Measurements from ENCODE around the gene SNTG2. TPM values are rescaled to one million over a fixed set of nuclear protein-coding genes. Genes with fewer than 3 reads are reported as not detected.

SNTG2 gene
- total RNA-seq, 2 experiments from 2014 or later: 0.13 TPM; not detected in 1

GRCh38 chr2:974054-974453 lies 23.4 kb downstream of the SNTG2 start:
- Mint-ChIP-seq H3K9me3 (peaks cover 21% of the 10 kb centered on the region), H3K27ac (peak overlapping the region; percentile 77), H3K4me3 (no peak overlapping the region), H3K27me3 (peaks cover 10% of the 10 kb centered on the region), H3K4me1 (peaks cover 22% of the 10 kb centered on the region), H3K36me3 (ENCODE audit: low read depth) (peaks cover 16% of the 10 kb centered on the region)
- DNase-seq: peak; percentile 55
- ChIA-PET POLR2A (interaction anchor here (0.8 to 0.9 kb wide), 2 partner anchors 11 to 24 kb away, joined by 3 to 4 read pairs; partner anchors contain the start of gene SNTG2), CTCF (no interaction called here)

- Mint-ChIP-seq H3K4me1 (peaks cover 22% of the 10 kb centered on the region), H3K36me3 (ENCODE audit: low read depth) (peaks cover 16% of the 10 kb centered on the region), H3K4me3 (no peak overlapping the region), H3K9me3 (peaks cover 20% of the 10 kb centered on the region), H3K27me3 (peaks cover 10% of the 10 kb centered on the region), H3K27ac (peak overlapping the region; percentile 77)
- CTCF ChIA-PET: no interaction called here
- no peak for DNase-seq
- POLR2A ChIA-PET: interaction anchor here (0.8 to 0.9 kb wide), 2 partner anchors 11 to 24 kb away, joined by 3 to 4 read pairs; partner anchors contain the start of gene SNTG2
Measured at GRCh38 chr2:974502-974901, 23.9 kb downstream of the SNTG2 start.

GRCh38 chr2:975095-975494 lies 24.4 kb downstream of the SNTG2 start:
- H3K4me1 Mint-ChIP-seq: peaks cover 22% of the 10 kb centered on the region
- H3K36me3 Mint-ChIP-seq (ENCODE audit: low read depth): peaks cover 16% of the 10 kb centered on the region
- no peak overlapping the region for H3K27ac Mint-ChIP-seq
- ChIA-PET CTCF (no interaction called here), POLR2A (interaction anchor here (0.6 kb wide), 1 partner anchor 10 kb away, joined by 3 read pairs; no protein-coding TSS in a partner anchor)
- peaks cover 10% of the 10 kb centered on the region for H3K27me3 Mint-ChIP-seq
- peaks cover 20% of the 10 kb centered on the region for H3K9me3 Mint-ChIP-seq
- no peak for DNase-seq
- no peak overlapping the region for H3K4me3 Mint-ChIP-seq

- Mint-ChIP-seq H3K9me3 (peaks cover 13% of the 10 kb centered on the region), H3K36me3 (ENCODE audit: low read depth) (peaks cover 3% of the 10 kb centered on the region), H3K4me1 (peaks cover 10% of the 10 kb centered on the region), H3K4me3 (no peak overlapping the region), H3K27me3 (peaks cover 6% of the 10 kb centered on the region), H3K27ac (no peak overlapping the region)
- no peak for DNase-seq
- ChIA-PET CTCF (interaction anchor here (1.6 kb wide), 1 partner anchor 24 kb away, joined by 3 read pairs; no protein-coding TSS in a partner anchor), POLR2A (no interaction called here)
Measured at GRCh38 chr2:979069-979928, 28.6 kb downstream of the SNTG2 start.

GRCh38 chr2:980176-980575 lies 29.5 kb downstream of the SNTG2 start:
- Mint-ChIP-seq H3K36me3 (ENCODE audit: low read depth) (no peaks in the 10 kb centered on the region), H3K27me3 (peaks cover 8% of the 10 kb centered on the region), H3K27ac (no peak overlapping the region), H3K9me3 (peaks cover 9% of the 10 kb centered on the region), H3K4me3 (no peak overlapping the region), H3K4me1 (peaks cover 1% of the 10 kb centered on the region)
- no peak for DNase-seq
- ChIA-PET CTCF (no interaction called here), POLR2A (no interaction called here)

- H3K27me3 Mint-ChIP-seq: peaks cover 8% of the 10 kb centered on the region
- H3K27ac Mint-ChIP-seq: no peak overlapping the region
- H3K36me3 Mint-ChIP-seq (ENCODE audit: low read depth): no peaks in the 10 kb centered on the region
- no peak overlapping the region for H3K4me3 Mint-ChIP-seq
- DNase-seq: no peak
- POLR2A ChIA-PET: no interaction called here
- peaks cover 9% of the 10 kb centered on the region for H3K9me3 Mint-ChIP-seq
- CTCF ChIA-PET: no interaction called here
- H3K4me1 Mint-ChIP-seq: no peaks in the 10 kb centered on the region
Measured at GRCh38 chr2:981258-981657, 30.6 kb downstream of the SNTG2 start.

GRCh38 chr2:981759-982158 lies 31.1 kb downstream of the SNTG2 start:
- peaks cover 10% of the 10 kb centered on the region for H3K27me3 Mint-ChIP-seq
- ChIA-PET POLR2A (no interaction called here), CTCF (no interaction called here)
- no peak overlapping the region for H3K4me3 Mint-ChIP-seq
- no peaks in the 10 kb centered on the region for H3K36me3 Mint-ChIP-seq (ENCODE audit: low read depth)
- peaks cover 9% of the 10 kb centered on the region for H3K9me3 Mint-ChIP-seq
- H3K4me1 Mint-ChIP-seq: no peaks in the 10 kb centered on the region
- no peak overlapping the region for H3K27ac Mint-ChIP-seq
- DNase-seq: no peak

- POLR2A ChIA-PET: interaction anchor here (0.8 to 1.4 kb wide), 3 partner anchors 10 to 13 kb away, joined by 3 read pairs; no protein-coding TSS in a partner anchor
- DNase-seq: no peak
- H3K4me1 Mint-ChIP-seq: no peaks in the 10 kb centered on the region
- CTCF ChIA-PET: no interaction called here
- peaks cover 10% of the 10 kb centered on the region for H3K27me3 Mint-ChIP-seq
- peaks cover 3% of the 10 kb centered on the region for H3K9me3 Mint-ChIP-seq
- H3K4me3 Mint-ChIP-seq: no peak overlapping the region
- H3K36me3 Mint-ChIP-seq (ENCODE audit: low read depth): no peaks in the 10 kb centered on the region
- H3K27ac Mint-ChIP-seq: no peak overlapping the region
Measured at GRCh38 chr2:985317-985898, 34.8 kb downstream of the SNTG2 start.

- DNase-seq: no peak
- no peaks in the 10 kb centered on the region for H3K36me3 Mint-ChIP-seq (ENCODE audit: low read depth)
- H3K27ac Mint-ChIP-seq: no peak overlapping the region
- POLR2A ChIA-PET: no interaction called here
- CTCF ChIA-PET: no interaction called here
- H3K4me1 Mint-ChIP-seq: no peaks in the 10 kb centered on the region
- no peak overlapping the region for H3K4me3 Mint-ChIP-seq
- H3K9me3 Mint-ChIP-seq: no peaks in the 10 kb centered on the region
- peaks cover 8% of the 10 kb centered on the region for H3K27me3 Mint-ChIP-seq
Measured at GRCh38 chr2:987789-988188, 37.1 kb downstream of the SNTG2 start.

GRCh38 chr2:989781-990467 lies 39.3 kb downstream of the SNTG2 start:
- Mint-ChIP-seq H3K27ac (no peak overlapping the region), H3K4me3 (no peak overlapping the region), H3K27me3 (peaks cover 4% of the 10 kb centered on the region), H3K9me3 (no peaks in the 10 kb centered on the region), H3K36me3 (ENCODE audit: low read depth) (no peaks in the 10 kb centered on the region), H3K4me1 (no peaks in the 10 kb centered on the region)
- ChIA-PET POLR2A (no interaction called here), CTCF (no interaction called here)
- no peak for DNase-seq

- no peak overlapping the region for H3K4me3 Mint-ChIP-seq
- no peaks in the 10 kb centered on the region for H3K36me3 Mint-ChIP-seq (ENCODE audit: low read depth)
- ChIA-PET CTCF (no interaction called here), POLR2A (no interaction called here)
- H3K9me3 Mint-ChIP-seq: no peaks in the 10 kb centered on the region
- no peaks in the 10 kb centered on the region for H3K4me1 Mint-ChIP-seq
- DNase-seq: no peak
- H3K27ac Mint-ChIP-seq: no peak overlapping the region
- peaks cover 11% of the 10 kb centered on the region for H3K27me3 Mint-ChIP-seq
Measured at GRCh38 chr2:990970-991369, 40.3 kb downstream of the SNTG2 start.

GRCh38 chr2:1002350-1002749 lies 51.7 kb downstream of the SNTG2 start:
- no peaks in the 10 kb centered on the region for H3K36me3 Mint-ChIP-seq (ENCODE audit: low read depth)
- H3K4me1 Mint-ChIP-seq: no peaks in the 10 kb centered on the region
- H3K9me3 Mint-ChIP-seq: no peaks in the 10 kb centered on the region
- ChIA-PET CTCF (no interaction called here), POLR2A (no interaction called here)
- DNase-seq: no peak
- H3K27ac Mint-ChIP-seq: no peak overlapping the region
- no peak overlapping the region for H3K4me3 Mint-ChIP-seq
- peaks cover 9% of the 10 kb centered on the region for H3K27me3 Mint-ChIP-seq

GRCh38 chr2:1004398-1004797 lies 53.7 kb downstream of the SNTG2 start:
- H3K4me1 Mint-ChIP-seq: no peaks in the 10 kb centered on the region
- no peaks in the 10 kb centered on the region for H3K9me3 Mint-ChIP-seq
- H3K27ac Mint-ChIP-seq: no peak overlapping the region
- CTCF ChIA-PET: no interaction called here
- POLR2A ChIA-PET: no interaction called here
- no peaks in the 10 kb centered on the region for H3K27me3 Mint-ChIP-seq
- H3K36me3 Mint-ChIP-seq (ENCODE audit: low read depth): no peaks in the 10 kb centered on the region
- no peak for DNase-seq
- no peak overlapping the region for H3K4me3 Mint-ChIP-seq
